AG09309 (cell line): ENCODE data around the gene ASXL1.

Experiments
- DNase-seq: peaks from one replicate; pipeline ENCODE4 v3.0.0-alpha.2; 2010; ENCODE audit warnings: low read depth
- H3K4me3 ChIP-seq: 2 replicates; pipeline ENCODE4 v1.5.1; 2011; ENCODE audit warnings: mild to moderate bottlenecking, low read depth, low read length, moderate library complexity; ENCODE audit not compliant: control insufficient read depth
- TF ChIP-seq, protein P1 (sequence below): IDR thresholded peaks from 2 replicates; pipeline ENCODE4 v1.5.1; 2011; ENCODE audit warnings: mild to moderate bottlenecking, low read depth, low read length, inconsistent platforms; ENCODE audit not compliant: insufficient read depth, control insufficient read depth; ENCODE audit errors: missing control alignments

The ASXL1 gene

DNA sequence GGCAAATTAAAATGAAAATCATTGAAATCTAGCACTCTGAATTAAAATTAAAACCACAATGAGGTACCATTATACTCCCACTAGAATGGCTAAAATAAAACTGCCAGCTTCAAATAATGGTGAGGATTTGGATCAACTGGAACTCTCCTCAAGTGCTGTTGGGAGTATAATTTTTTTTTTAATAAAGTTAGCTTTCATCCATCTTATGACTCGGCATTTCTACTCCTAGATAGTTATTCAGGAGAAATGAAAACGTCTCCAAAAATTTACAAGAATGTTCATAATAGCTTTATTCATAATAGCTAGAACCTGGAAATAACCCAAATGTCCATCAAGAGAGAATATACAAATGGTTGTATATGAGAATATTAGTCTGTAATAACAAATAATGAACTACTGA is 63.2 kb downstream of the ASXL1 start:
- no peak for DNase-seq
- H3K4me3 ChIP-seq: no peak overlapping the region
- TF ChIP-seq, protein P1, sequence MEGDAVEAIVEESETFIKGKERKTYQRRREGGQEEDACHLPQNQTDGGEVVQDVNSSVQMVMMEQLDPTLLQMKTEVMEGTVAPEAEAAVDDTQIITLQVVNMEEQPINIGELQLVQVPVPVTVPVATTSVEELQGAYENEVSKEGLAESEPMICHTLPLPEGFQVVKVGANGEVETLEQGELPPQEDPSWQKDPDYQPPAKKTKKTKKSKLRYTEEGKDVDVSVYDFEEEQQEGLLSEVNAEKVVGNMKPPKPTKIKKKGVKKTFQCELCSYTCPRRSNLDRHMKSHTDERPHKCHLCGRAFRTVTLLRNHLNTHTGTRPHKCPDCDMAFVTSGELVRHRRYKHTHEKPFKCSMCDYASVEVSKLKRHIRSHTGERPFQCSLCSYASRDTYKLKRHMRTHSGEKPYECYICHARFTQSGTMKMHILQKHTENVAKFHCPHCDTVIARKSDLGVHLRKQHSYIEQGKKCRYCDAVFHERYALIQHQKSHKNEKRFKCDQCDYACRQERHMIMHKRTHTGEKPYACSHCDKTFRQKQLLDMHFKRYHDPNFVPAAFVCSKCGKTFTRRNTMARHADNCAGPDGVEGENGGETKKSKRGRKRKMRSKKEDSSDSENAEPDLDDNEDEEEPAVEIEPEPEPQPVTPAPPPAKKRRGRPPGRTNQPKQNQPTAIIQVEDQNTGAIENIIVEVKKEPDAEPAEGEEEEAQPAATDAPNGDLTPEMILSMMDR: no peak

DNA sequence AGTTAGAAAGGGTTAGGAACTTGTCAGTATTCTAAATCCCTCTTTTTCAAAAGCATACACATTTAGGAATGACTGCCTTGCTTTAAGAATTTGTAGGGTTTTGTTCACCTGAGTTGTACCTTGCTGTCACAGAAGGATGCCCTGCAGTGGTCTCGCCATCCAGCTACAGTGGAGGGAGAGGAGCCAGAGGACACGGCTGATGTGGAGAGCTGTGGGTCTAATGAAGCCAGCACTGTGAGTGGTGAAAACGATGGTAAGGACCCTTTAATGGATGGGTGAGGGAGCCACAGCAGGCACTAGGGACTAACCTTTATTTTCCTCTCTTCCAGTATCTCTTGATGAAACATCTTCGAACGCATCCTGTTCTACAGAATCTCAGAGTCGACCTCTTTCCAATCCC is 69.9 kb downstream of the ASXL1 start:
- no peak for DNase-seq
- TF ChIP-seq, protein P1: no peak
- no peak overlapping the region for H3K4me3 ChIP-seq

DNA sequence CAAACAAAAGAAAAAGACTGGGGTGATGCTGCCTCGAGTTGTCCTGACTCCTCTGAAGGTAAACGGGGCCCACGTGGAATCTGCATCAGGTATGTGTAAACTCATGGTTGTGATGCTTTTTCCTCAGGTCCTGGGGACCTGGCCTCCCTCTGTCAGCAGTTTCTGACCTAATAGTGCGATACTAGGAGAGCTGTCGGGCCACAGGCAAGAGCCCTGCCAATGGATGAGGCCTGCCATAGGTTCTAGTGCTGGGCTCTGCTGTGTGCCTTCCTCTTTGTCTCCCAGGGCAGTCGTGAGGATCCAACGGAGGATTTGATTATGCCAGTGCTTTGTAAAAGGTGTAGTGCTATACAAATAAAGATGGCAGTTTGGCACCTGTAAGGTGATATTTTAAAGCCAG is 71.2 kb downstream of the ASXL1 start:
- TF ChIP-seq, protein P1: no peak
- H3K4me3 ChIP-seq: no peak overlapping the region
- DNase-seq: no peak

DNA sequence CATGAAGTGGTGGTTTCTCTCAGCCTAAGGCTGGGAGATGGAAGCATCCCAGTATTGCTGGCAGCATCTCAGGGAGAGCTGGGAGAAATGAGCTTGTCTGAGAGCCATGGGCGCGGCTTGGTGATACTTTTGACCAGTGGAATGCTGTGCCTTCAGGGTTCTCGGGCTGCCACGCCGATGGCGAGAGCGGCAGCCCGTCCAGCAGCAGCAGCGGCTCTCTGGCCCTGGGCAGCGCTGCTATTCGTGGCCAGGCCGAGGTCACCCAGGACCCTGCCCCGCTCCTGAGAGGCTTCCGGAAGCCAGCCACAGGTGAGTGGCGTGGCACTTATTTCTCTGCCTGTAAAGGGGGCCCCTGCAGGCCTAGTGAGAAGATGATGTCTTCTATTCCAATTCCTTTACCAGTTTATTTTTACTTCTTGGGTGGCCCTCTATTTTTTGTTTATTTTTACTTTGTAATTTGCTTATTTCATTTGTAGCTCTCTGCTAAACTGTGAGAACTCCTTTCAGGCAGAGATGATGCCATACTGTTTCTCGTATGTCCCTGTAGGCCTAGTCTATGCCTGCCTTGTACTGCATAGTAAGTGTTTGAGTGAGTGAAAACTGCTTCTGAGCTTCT is 71.7 kb downstream of the ASXL1 start:
- TF ChIP-seq, protein P1: no peak
- DNase-seq: no peak
- no peak overlapping the region for H3K4me3 ChIP-seq

DNA sequence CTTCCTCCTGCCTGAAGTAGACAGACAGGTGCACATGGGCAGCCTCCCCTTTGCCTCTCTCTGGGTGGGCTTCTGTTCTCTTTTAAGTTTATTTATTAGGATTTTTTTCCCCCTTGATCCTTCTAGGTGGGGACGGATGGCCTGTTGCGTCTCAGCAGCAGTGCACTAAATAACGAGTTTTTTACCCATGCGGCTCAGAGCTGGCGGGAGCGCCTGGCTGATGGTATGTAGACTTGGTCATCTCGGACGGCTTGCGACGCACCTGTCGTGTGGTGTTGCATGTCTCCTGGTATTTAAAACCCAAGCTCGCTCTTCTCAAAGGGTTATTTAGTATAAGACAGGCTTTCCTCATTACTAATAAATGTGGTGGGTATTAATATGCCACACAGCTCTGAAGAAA is 73.3 kb downstream of the ASXL1 start:
- TF ChIP-seq, protein P1: no peak
- no peak for DNase-seq
- H3K4me3 ChIP-seq: no peak overlapping the region

DNA sequence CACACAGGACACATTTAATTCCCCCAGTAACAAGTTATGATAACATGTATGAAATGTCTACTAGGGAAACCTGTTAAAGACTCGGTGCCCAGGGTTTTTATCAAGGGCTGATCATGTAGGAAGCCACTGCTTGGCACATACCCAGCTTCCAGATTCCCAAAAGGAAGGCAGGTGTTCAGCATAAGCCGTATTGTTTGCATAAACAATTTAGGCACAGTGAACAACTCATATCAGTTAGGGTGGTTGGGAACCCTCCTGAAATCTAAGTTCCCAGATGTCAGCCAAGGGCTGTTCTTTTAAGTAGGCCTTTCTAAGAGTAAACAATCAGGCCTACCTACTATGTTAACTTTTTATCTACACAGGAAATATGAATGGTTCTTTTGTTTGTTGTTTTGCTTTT is 74.1 kb downstream of the ASXL1 start:
- TF ChIP-seq, protein P1: no peak
- DNase-seq: no peak
- no peak overlapping the region for H3K4me3 ChIP-seq
